PC-3 (cell line): ENCODE data around the gene LCE3D. TPM values are rescaled to one million over a fixed set of nuclear protein-coding genes. Genes with fewer than 3 reads are reported as not detected.
A peak's percentile ranks its signal among the peaks of the same experiment; 100 is the strongest.

Experiments used
- ATAC-seq: fragments of 200-7000 bp; cut with Tn5 transposase; 2 replicates; pipeline ENCODE4 v1.9.1; 2020; ENCODE audit warnings: mild to moderate bottlenecking, moderate library complexity
- BruUV-seq: library from RNA; stranded (reverse); fragments of 400-500 nt; replicated peaks from 2 replicates; lab custom pipeline; 2021; lab: Mats Ljungman, UMichigan
- CTCF ChIA-PET: fragments of 300-600 bp; sonication (Branson Sonifier 250); formaldehyde crosslinking; loops from one replicate; lab custom pipeline; 2022; ENCODE audit warnings: antibody characterized with exemption; lab: Charles Lee
- POLR2A ChIA-PET: fragments of 300-600 bp; sonication (Branson Sonifier 250); formaldehyde crosslinking; loops from one replicate; lab custom pipeline; 2022; ENCODE audit warnings: antibody characterized with exemption; ENCODE audit not compliant: unreplicated experiment; lab: Charles Lee
- DNase-seq: peaks from one replicate; pipeline ENCODE4 v3.0.0-alpha.2; 2015
- H2AFZ ChIP-seq: fragments of 300-600 bp; sonication (generic); 2 replicates; pipeline ENCODE4 v1.6.0; 2016; ENCODE audit warnings: antibody characterized with exemption, low read length
- H3F3A ChIP-seq: fragments of 300-600 bp; sonication (generic); one replicate; pipeline ENCODE4 v1.6.0; 2017; ENCODE audit warnings: antibody characterized with exemption, low read length, control low read depth, mild to moderate bottlenecking; ENCODE audit not compliant: unreplicated experiment
- H3K27ac ChIP-seq: fragments of 300-600 bp; sonication (generic); 2 replicates; pipeline ENCODE4 v1.5.1; 2016; ENCODE audit warnings: mild to moderate bottlenecking, low read length
- H3K27me3 ChIP-seq: fragments of 300-600 bp; sonication (generic); 2 replicates; pipeline ENCODE4 v1.6.1; 2016; ENCODE audit warnings: low read length, mixed read lengths
- H3K36me3 ChIP-seq: fragments of 300-600 bp; sonication (generic); 2 replicates; pipeline ENCODE4 v1.6.1; 2016; ENCODE audit warnings: low read depth, mixed run types, low read length, mixed read lengths
- H3K4me1 ChIP-seq: fragments of 300-600 bp; sonication (generic); 2 replicates; pipeline ENCODE4 v1.5.1; 2016; ENCODE audit warnings: low read length; ENCODE audit not compliant: insufficient read depth
- H3K4me2 ChIP-seq: fragments of 300-600 bp; sonication (generic); 2 replicates; pipeline ENCODE4 v1.6.0; 2016; ENCODE audit warnings: low read length
- H3K4me3 ChIP-seq: fragments of 300-600 bp; sonication (generic); 2 replicates; pipeline ENCODE4 v1.5.1; 2016; ENCODE audit warnings: mild to moderate bottlenecking, low read length, mixed read lengths
- H3K79me2 ChIP-seq: fragments of 300-600 bp; sonication (generic); 2 replicates; pipeline ENCODE4 v1.6.1; 2017; ENCODE audit warnings: low read length, mixed read lengths
- H3K9ac ChIP-seq: fragments of 300-600 bp; sonication (generic); 2 replicates; pipeline ENCODE4 v1.6.0; 2016; ENCODE audit warnings: mild to moderate bottlenecking, low read length
- H3K9me2 ChIP-seq: fragments of 300-600 bp; sonication (generic); replicated peaks from 2 replicates; pipeline ENCODE4 v1.6.1; 2016; ENCODE audit warnings: mixed run types, low read length, mixed read lengths
- H3K9me3 ChIP-seq: fragments of 300-600 bp; sonication (generic); 2 replicates; pipeline ENCODE4 v1.6.1; 2016; ENCODE audit warnings: low read length, mixed read lengths
- H4K20me1 ChIP-seq: fragments of 300-600 bp; sonication (generic); 2 replicates; pipeline ENCODE4 v1.6.1; 2016; ENCODE audit warnings: low read length, mixed read lengths
- EZH2 ChIP-seq: fragments of 300-600 bp; sonication (generic); IDR thresholded peaks from one replicate; pipeline ENCODE4 v1.6.1; 2017; ENCODE audit warnings: antibody characterized with exemption, mild to moderate bottlenecking, low read length; ENCODE audit not compliant: unreplicated experiment
- EZH2phosphoT487 ChIP-seq: fragments of 300-600 bp; sonication (generic); IDR thresholded peaks from 2 replicates; pipeline ENCODE4 v1.6.1; 2018; ENCODE audit warnings: mild to moderate bottlenecking, antibody characterized with exemption, low read length, borderline replicate concordance
- intact Hi-C: fragments of 100-400 bp; cut with micrococcal nuclease; formaldehyde crosslinking; loops from 2 replicates; pipeline ENCODE4 v1.9.0; 2023
- total RNA-seq: library from RNA; depleted of rRNA; stranded (reverse); fragments of >200 nt; gene quantifications from 2 replicates; pipeline ENCODE4 v1.2.3, GENCODE V29; 2014; rRNA removed
- TF ChIP-seq, protein P1 (sequence below): fragments of 300-600 bp; sonication (generic); conservative IDR thresholded peaks from 2 replicates; pipeline ENCODE4 v1.5.1; 2017; ENCODE audit warnings: antibody characterized with exemption, low read depth, mild to moderate bottlenecking, low read length

The LCE3D gene
- total RNA-seq, 1 experiment from 2014 or later, result not detected

DNA sequence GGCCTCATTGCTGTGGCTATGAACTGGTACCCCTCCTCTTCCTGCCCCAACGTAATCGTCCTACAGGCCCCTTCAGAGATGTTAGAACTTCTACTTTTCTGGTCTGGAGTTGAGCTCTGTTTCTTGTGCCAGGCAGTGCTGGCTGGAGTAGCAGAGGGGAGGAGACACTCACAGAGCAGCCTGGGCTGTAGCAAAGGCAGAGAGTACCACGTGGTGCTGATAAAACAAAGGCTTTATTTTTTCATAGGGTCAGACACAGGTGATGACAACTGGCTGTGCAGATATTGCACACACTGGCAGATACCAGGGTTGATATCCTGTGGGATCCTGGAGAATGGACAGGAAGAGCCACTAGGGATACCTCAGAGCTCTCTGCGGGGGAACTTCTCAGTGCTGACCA, 42.8 kb downstream of the LCE3D start:
- no peak overlapping the region for H3K9ac ChIP-seq
- CTCF ChIA-PET, result no interaction called here
- POLR2A ChIA-PET, result no interaction called here
- no peaks in the 10 kb centered on the region for H3K4me1 ChIP-seq
- no peak overlapping the region for H3K27ac ChIP-seq
- no peaks in the 10 kb centered on the region for H3K36me3 ChIP-seq
- no peaks in the 10 kb centered on the region for H3K9me2 ChIP-seq
- no peak overlapping the region for H3K4me3 ChIP-seq
- peaks cover 28% of the 10 kb centered on the region for H3K27me3 ChIP-seq
- no peak for TF ChIP-seq EZH2phosphoT487
- H2AFZ ChIP-seq, result no peak overlapping the region
- ATAC-seq, result no peak
- H3K79me2 ChIP-seq, result no peaks in the 10 kb centered on the region
- H3F3A ChIP-seq, result no peaks in the 10 kb centered on the region
- intact Hi-C loops, result no loop called here
- no TSS peak for BruUV-seq
- DNase-seq, result no peak
- H4K20me1 ChIP-seq, result no peaks in the 10 kb centered on the region
- H3K9me3 ChIP-seq, result 0 out of 2 replicates have a peak, but pooled peaks cover 3% of the 10 kb centered on the region
- no peak overlapping the region for H3K4me2 ChIP-seq

DNA sequence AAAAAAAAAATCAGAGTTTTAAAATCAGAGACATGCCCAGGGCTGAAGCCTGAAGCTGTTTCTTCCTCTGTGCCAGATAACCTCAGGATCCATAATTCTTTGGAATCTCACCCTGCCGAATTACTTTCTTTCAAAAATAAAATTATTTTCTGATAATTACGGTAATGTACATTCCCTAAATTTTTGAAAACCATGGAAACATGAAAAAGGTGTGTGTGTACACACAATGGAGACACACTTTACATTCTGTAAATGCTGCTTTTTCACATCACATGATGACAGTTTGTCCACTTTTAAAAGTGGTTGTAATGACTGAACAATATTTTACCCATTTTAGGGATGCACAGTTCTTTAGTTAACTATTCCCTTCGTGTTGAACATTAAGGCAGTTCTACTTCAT, 44.5 kb downstream of the LCE3D start:
- CTCF ChIA-PET, result no interaction called here
- no peaks in the 10 kb centered on the region for H3F3A ChIP-seq

DNA sequence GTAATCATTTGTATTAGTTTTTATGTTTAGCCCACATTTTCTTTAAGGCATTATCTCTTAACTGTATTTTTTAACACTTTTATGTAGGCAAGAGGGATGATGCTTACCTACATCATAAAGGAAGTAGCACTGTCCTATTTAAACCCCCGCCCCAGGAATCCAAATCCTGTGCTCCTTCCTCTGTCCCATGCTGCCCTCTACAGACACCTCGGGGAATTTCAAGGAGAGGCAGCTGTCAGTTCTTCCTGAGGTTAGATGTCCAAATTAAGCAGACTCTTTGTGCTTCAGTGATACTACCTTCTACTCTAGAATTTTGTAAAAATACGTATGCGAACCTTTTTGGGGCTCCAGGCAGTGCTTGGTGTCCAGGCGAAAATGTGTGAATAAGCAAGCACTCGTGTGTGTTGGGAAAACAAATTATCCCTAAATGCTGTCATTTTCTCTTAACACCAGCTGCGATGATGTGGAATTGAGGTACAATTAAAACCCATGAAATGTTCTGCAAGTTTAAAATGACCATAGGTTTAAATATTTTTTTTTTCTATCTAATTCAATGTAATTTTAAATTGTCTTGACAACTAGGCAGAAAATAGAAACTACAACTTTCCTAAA, 46.9 kb downstream of the LCE3D start:
- CTCF ChIA-PET, result interaction anchor here (0.6 kb wide), 2 partner anchors 35 to 66 kb away, joined by 3 read pairs; no protein-coding TSS in a partner anchor
- peak; percentile 67 for ATAC-seq

More for the DNA sequence above, 44.5 kb downstream of the LCE3D start:
- TF ChIP-seq, protein P1, sequence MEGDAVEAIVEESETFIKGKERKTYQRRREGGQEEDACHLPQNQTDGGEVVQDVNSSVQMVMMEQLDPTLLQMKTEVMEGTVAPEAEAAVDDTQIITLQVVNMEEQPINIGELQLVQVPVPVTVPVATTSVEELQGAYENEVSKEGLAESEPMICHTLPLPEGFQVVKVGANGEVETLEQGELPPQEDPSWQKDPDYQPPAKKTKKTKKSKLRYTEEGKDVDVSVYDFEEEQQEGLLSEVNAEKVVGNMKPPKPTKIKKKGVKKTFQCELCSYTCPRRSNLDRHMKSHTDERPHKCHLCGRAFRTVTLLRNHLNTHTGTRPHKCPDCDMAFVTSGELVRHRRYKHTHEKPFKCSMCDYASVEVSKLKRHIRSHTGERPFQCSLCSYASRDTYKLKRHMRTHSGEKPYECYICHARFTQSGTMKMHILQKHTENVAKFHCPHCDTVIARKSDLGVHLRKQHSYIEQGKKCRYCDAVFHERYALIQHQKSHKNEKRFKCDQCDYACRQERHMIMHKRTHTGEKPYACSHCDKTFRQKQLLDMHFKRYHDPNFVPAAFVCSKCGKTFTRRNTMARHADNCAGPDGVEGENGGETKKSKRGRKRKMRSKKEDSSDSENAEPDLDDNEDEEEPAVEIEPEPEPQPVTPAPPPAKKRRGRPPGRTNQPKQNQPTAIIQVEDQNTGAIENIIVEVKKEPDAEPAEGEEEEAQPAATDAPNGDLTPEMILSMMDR, result no peak
- no peak for TF ChIP-seq EZH2phosphoT487
- no peak for TF ChIP-seq EZH2
- Histone ChIP-seq H3K79me2 (no peaks in the 10 kb centered on the region), H3K36me3 (no peaks in the 10 kb centered on the region), H3K9me2 (no peaks in the 10 kb centered on the region), H3K9ac (no peak overlapping the region), H4K20me1 (no peaks in the 10 kb centered on the region), H3K4me3 (no peak overlapping the region), H2AFZ (no peak overlapping the region), H3K27ac (no peak overlapping the region), H3K9me3 (no peaks in the 10 kb centered on the region), H3K27me3 (peaks cover 28% of the 10 kb centered on the region), H3K4me2 (no peak overlapping the region), H3K4me1 (no peaks in the 10 kb centered on the region)
- BruUV-seq, result no TSS peak
- POLR2A ChIA-PET, result no interaction called here
- DNase-seq (no peak), ATAC-seq (no peak)
- intact Hi-C loops, result no loop called here

More for the DNA sequence above, 46.9 kb downstream of the LCE3D start:
- Histone ChIP-seq H3K27ac (no peak overlapping the region), H3K79me2 (no peaks in the 10 kb centered on the region), H3K9me2 (no peaks in the 10 kb centered on the region), H3K4me2 (no peak overlapping the region), H3K4me1 (no peaks in the 10 kb centered on the region), H2AFZ (no peak overlapping the region), H3K36me3 (no peaks in the 10 kb centered on the region), H3K27me3 (peaks cover 28% of the 10 kb centered on the region), H3F3A (no peaks in the 10 kb centered on the region), H3K9ac (no peak overlapping the region), H3K4me3 (no peak overlapping the region), H4K20me1 (no peaks in the 10 kb centered on the region), H3K9me3 (no peaks in the 10 kb centered on the region)
- intact Hi-C loops, result loop anchor here (2.0 kb wide), 1 partner anchor 35 kb away; no protein-coding TSS in a partner anchor
- BruUV-seq, result no TSS peak
- DNase-seq, result peak; percentile 87
- TF ChIP-seq, protein P1, result peak; percentile 93
- TF ChIP-seq EZH2phosphoT487, result no peak
- POLR2A ChIA-PET, result no interaction called here

Other genes with a start within 250 kb of the LCE3D start
- not detected in 2 replicates for gene FLG2, start 220.5 kb downstream of the LCE3D start, total RNA-seq
- gene CRNN, start 166.3 kb downstream of the LCE3D start, total RNA-seq, result not detected in 2 replicates
- not detected in 2 replicates for gene LCE5A, start 69.7 kb downstream of the LCE3D start, total RNA-seq
- gene CRCT1, start 66.0 kb downstream of the LCE3D start, total RNA-seq, result not detected in 2 replicates
- not detected in 2 replicates for gene LCE3E, start 13.7 kb downstream of the LCE3D start, total RNA-seq
- not detected in 2 replicates for gene LCE3C, start 19.7 kb upstream of the LCE3D start, total RNA-seq
- gene LCE3B, start 33.3 kb upstream of the LCE3D start, total RNA-seq, result not detected in 2 replicates
- not detected in 2 replicates for gene LCE3A, start 42.6 kb upstream of the LCE3D start, total RNA-seq
- gene LCE2D, start 82.9 kb upstream of the LCE3D start, total RNA-seq, result not detected in 2 replicates
- not detected in 2 replicates for gene LCE2C, start 94.8 kb upstream of the LCE3D start, total RNA-seq
- not detected in 2 replicates for gene LCE2B, start 105.6 kb upstream of the LCE3D start, total RNA-seq
- gene LCE2A, start 117.8 kb upstream of the LCE3D start, total RNA-seq, result not detected in 2 replicates
- not detected in 2 replicates for gene LCE4A, start 127.6 kb upstream of the LCE3D start, total RNA-seq
- gene KPRP, start 177.5 kb upstream of the LCE3D start, total RNA-seq, result not detected in 2 replicates
- gene LCE1F, start 194.6 kb upstream of the LCE3D start, total RNA-seq, result not detected in 2 replicates
- gene LCE1E, start 205.7 kb upstream of the LCE3D start, total RNA-seq, result not detected in 2 replicates
- not detected in 2 replicates for gene LCE1D, start 216.2 kb upstream of the LCE3D start, total RNA-seq
- not detected in 2 replicates for gene LCE1C, start 226.1 kb upstream of the LCE3D start, total RNA-seq
- gene LCE1B, start 231.5 kb upstream of the LCE3D start, total RNA-seq, result not detected in 2 replicates
- gene LCE1A, start 247.0 kb upstream of the LCE3D start, total RNA-seq, result not detected in 2 replicates